CD4-positive, alpha-beta memory T cell (primary cell): ENCODE data around the gene TMEM191C. TPM values are rescaled to one million over a fixed set of nuclear protein-coding genes. Genes with fewer than 3 reads are reported as not detected.
A peak's percentile ranks its signal among the peaks of the same experiment; 100 is the strongest.
"Not testable (repeated sequence)": the region's sequence is repeated elsewhere in the genome, so short reads cannot be mapped to it uniquely, and the experiment has no call there.

Source experiments
- CTCF ChIA-PET: fragments of 350-600 bp; sonication (Branson Sonifier 250); formaldehyde crosslinking; loops from one replicate; lab custom pipeline; 2021; ENCODE audit warnings: inconsistent platforms; ENCODE audit not compliant: partially characterized antibody; lab: Charles Lee
- POLR2A ChIA-PET: fragments of 350-600 bp; sonication (Branson Sonifier 250); formaldehyde crosslinking; loops from one replicate; lab custom pipeline; 2021; ENCODE audit not compliant: partially characterized antibody; lab: Charles Lee
- DNase-seq, 5 donors: peaks; one replicate each; pipeline versions ENCODE4 v3.0.0 to v3.0.0-alpha.2; 2020 to 2022; ENCODE audit warnings: mixed read lengths in 1 of 5
- H3K27ac ChIP-seq: one replicate; pipeline ENCODE4 v1.7.0; 2013; ENCODE audit warnings: low read depth, low read length
- H3K27me3 ChIP-seq: 2 replicates; pipeline ENCODE4 v1.7.0; 2013; ENCODE audit warnings: mild to moderate bottlenecking, low read length, moderate library complexity; ENCODE audit not compliant: insufficient read depth
- H3K36me3 ChIP-seq: 2 replicates; pipeline ENCODE4 v1.7.0; 2013; ENCODE audit warnings: mild to moderate bottlenecking, low read length, moderate library complexity; ENCODE audit not compliant: insufficient read depth
- H3K4me1 ChIP-seq: 2 replicates; pipeline ENCODE4 v1.7.0; 2013; ENCODE audit warnings: mild to moderate bottlenecking, low read length, moderate library complexity; ENCODE audit not compliant: insufficient read depth
- H3K4me3 ChIP-seq, 2 donors: one replicate each; pipeline ENCODE4 v1.7.0; 2013; ENCODE audit warnings: low read length in 2 of 2, mild to moderate bottlenecking in 1 of 2
- H3K9me3 ChIP-seq, 2 donors: one replicate each; pipeline ENCODE4 v1.7.0; 2013; ENCODE audit warnings: low read length in 2 of 2, control low read depth in 1 of 2; ENCODE audit not compliant: control insufficient read depth in 1 of 2
- H3K27ac Mint-ChIP-seq, 7 donors: one replicate each; pipeline ENCODE4 v1.8.0; 2020 to 2021; ENCODE audit warnings: mixed read lengths in 7 of 7, mild to moderate bottlenecking in 6 of 7, inconsistent platforms in 3 of 7, moderate library complexity in 3 of 7
- H3K27me3 Mint-ChIP-seq, 2 donors: one replicate each; pipeline ENCODE4 v1.8.0; 2020 to 2021; ENCODE audit warnings: mixed read lengths in 2 of 2
- H3K36me3 Mint-ChIP-seq, 2 donors: one replicate each; pipeline ENCODE4 v1.8.0; 2020 to 2021; ENCODE audit warnings: mixed read lengths in 2 of 2, inconsistent platforms in 1 of 2, mild to moderate bottlenecking in 1 of 2
- H3K4me1 Mint-ChIP-seq, 4 donors: one replicate each; pipeline ENCODE4 v1.8.0; 2020 to 2021; ENCODE audit warnings: mixed read lengths in 4 of 4, mild to moderate bottlenecking in 1 of 4
- H3K4me3 Mint-ChIP-seq, 8 donors: one replicate each; pipeline ENCODE4 v1.8.0; 2020 to 2021; ENCODE audit warnings: mixed read lengths in 8 of 8, mild to moderate bottlenecking in 7 of 8, moderate library complexity in 6 of 8, inconsistent platforms in 3 of 8
- H3K9me3 Mint-ChIP-seq, 8 donors: one replicate each; pipeline ENCODE4 v1.8.0; 2020 to 2021; ENCODE audit warnings: mixed read lengths in 8 of 8, mild to moderate bottlenecking in 5 of 8, inconsistent platforms in 3 of 8, moderate library complexity in 1 of 8
- intact Hi-C: fragments of 100-400 bp; cut with micrococcal nuclease; formaldehyde crosslinking; loops from one replicate; pipeline ENCODE4 v1.15.1; 2023
- polyA plus RNA-seq, 2 donors: library from polyadenylated mRNA; unstranded; fragments of 300-500 nt; fragmentation: Illumina TruSeq; gene quantifications; one replicate each; pipeline ENCODE4 v1.2.3, GENCODE V29; 2021
- total RNA-seq, 2 experiments: library from RNA; stranded (reverse); gene quantifications; one replicate each; pipeline ENCODE4 v1.2.3, GENCODE V29; 2021

TMEM191C gene
- total and polyA plus RNA-seq, 4 experiments from 2014 or later = 3.1 to 4.8 (median 3.6) TPM

DNA sequence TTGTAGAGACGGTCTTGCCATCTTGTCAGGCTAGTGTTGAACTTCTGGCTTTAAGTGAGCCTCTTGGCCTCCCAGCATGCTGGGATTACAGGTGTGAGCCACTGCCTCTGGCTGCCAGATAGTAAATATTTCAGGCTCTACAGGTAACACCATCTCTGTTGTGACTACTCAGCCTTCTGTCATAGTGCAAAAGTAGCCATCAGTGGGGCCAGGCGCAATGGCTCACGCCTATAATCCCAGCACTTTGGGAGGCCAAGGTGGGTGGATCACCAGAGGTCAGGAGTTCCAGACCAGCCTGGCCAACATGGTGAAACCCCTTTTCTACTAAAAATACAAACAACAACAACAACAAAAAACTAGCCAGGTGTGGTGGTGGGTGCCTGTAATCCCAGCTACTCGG is 14.5 kb upstream of the TMEM191C start:
- DNase-seq, CTCF ChIA-PET: not testable (repeated sequence)

GRCh38 chr22:21454998-21455333 is 12.2 kb upstream of the TMEM191C start:
- H3K27ac Mint-ChIP-seq, H3K27ac ChIP-seq, intact Hi-C loops: not testable (repeated sequence)

More for the DNA sequence above, 14.5 kb upstream of the TMEM191C start:
- H3K36me3 ChIP-seq, H3K4me1 Mint-ChIP-seq, H3K27ac ChIP-seq, POLR2A ChIA-PET, H3K4me3 Mint-ChIP-seq, H3K4me1 ChIP-seq, intact Hi-C loops, H3K36me3 Mint-ChIP-seq, H3K9me3 Mint-ChIP-seq, H3K9me3 ChIP-seq, H3K27ac Mint-ChIP-seq, H3K27me3 ChIP-seq, H3K27me3 Mint-ChIP-seq, H3K4me3 ChIP-seq: not testable (repeated sequence)

GRCh38 chr22:21455334-21456089 is 11.7 kb upstream of the TMEM191C start:
- DNase-seq = no peak

More at GRCh38 chr22:21454998-21455333, 12.2 kb upstream of the TMEM191C start:
- H3K9me3 Mint-ChIP-seq, CTCF ChIA-PET, DNase-seq, H3K27me3 Mint-ChIP-seq, POLR2A ChIA-PET, H3K9me3 ChIP-seq, H3K4me1 Mint-ChIP-seq, H3K27me3 ChIP-seq, H3K4me1 ChIP-seq, H3K4me3 Mint-ChIP-seq, H3K36me3 ChIP-seq, H3K4me3 ChIP-seq, H3K36me3 Mint-ChIP-seq: not testable (repeated sequence)

DNA sequence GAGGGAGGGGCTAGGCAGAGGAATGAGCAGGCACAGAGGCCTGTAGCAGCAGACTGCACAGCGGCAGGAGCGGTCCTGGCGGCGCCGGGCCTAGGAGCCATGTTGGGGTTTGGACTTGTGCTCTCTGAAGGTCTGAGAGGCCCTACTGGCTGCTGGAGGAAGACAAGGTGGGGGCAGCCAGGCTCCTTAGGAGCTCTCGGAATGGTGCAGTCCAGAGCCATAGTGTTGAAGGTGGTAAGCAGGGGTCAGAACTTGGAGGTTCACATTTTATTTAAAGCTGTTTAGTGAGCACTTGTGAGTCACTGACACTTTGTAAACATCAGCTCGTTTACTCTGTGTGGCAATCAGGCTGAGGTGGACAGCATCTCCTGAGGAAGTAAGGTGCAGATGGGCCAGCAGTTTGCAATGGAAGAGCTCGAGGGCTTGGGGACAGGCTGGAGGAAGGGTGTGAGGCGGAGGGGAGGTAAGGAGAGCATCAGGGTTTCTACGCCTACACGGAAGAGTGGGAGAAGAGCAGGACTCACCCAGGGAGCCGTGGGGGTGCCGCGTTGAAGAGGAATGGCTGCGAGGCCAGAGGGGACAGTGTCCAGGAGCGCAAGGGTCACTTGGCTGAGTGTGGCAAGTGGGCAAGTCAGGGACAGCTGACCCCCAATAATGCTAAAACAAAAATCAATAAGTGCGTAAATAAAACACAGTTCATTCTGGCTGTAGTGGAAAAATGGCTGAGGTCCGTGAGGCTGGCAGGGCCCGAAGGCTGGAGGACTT is 10.0 kb upstream of the TMEM191C start:
- DNase-seq = no peak
- no peaks in the 10 kb centered on the region for H3K27me3 ChIP-seq
- H3K4me3 ChIP-seq = no peak overlapping the region
- Mint-ChIP-seq H3K4me3 (no peak overlapping the region), H3K27ac (peak overlapping the region in 2 of 7 donors; percentile 13 to 71), H3K27me3 (no peaks in the 10 kb centered on the region), H3K4me1 (no peaks in the 10 kb centered on the region), H3K36me3 (no peaks in the 10 kb centered on the region), H3K9me3 (no peaks in the 10 kb centered on the region)
- no peaks in the 10 kb centered on the region for H3K9me3 ChIP-seq
- no peaks in the 10 kb centered on the region for H3K36me3 ChIP-seq
- intact Hi-C loops = no loop called here
- CTCF ChIA-PET = no interaction called here
- no peak overlapping the region for H3K27ac ChIP-seq
- H3K4me1 ChIP-seq = no peaks in the 10 kb centered on the region
- POLR2A ChIA-PET = no interaction called here

More at GRCh38 chr22:21455334-21456089, 11.7 kb upstream of the TMEM191C start:
- H3K9me3 Mint-ChIP-seq = no peaks in the 10 kb centered on the region
- CTCF ChIA-PET = no interaction called here
- H3K36me3 Mint-ChIP-seq = no peaks in the 10 kb centered on the region
- H3K27ac ChIP-seq = no peak overlapping the region
- no peaks in the 10 kb centered on the region for H3K27me3 ChIP-seq
- H3K9me3 ChIP-seq = no peaks in the 10 kb centered on the region
- H3K4me3 Mint-ChIP-seq = no peak overlapping the region
- H3K36me3 ChIP-seq = no peaks in the 10 kb centered on the region
- no peak overlapping the region for H3K4me3 ChIP-seq
- H3K4me1 ChIP-seq = no peaks in the 10 kb centered on the region
- no peak overlapping the region for H3K27ac Mint-ChIP-seq
- POLR2A ChIA-PET = no interaction called here
- no peaks in the 10 kb centered on the region for H3K27me3 Mint-ChIP-seq
- intact Hi-C loops = no loop called here
- H3K4me1 Mint-ChIP-seq = no peaks in the 10 kb centered on the region

DNA sequence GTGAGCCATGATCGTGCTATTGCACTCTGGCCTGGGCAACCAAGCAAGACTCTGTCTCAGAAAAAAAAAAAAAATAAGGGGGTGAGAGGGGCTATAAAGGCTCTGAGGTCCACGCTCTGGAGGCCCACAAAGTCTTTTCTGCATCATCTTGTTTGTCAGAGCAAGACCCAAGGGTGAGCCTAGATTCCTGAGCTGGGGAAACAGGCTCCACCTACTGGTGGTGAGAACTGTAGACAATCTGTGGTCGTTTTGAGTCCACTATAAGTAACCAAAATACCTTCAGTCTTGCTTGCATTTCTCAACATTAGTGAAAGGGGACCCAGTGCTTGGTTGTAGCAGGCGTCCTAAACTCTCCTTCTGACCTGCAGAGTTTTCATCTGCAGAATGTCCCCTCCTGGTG is 4.5 kb upstream of the TMEM191C start:
- H3K36me3 Mint-ChIP-seq, H3K4me3 Mint-ChIP-seq, H3K4me1 ChIP-seq, POLR2A ChIA-PET, H3K4me3 ChIP-seq, H3K27me3 ChIP-seq, H3K27me3 Mint-ChIP-seq, H3K9me3 ChIP-seq, DNase-seq, H3K36me3 ChIP-seq, CTCF ChIA-PET, H3K27ac Mint-ChIP-seq, H3K9me3 Mint-ChIP-seq, H3K4me1 Mint-ChIP-seq, H3K27ac ChIP-seq, intact Hi-C loops: not testable (repeated sequence)

GRCh38 chr22:21468194-21469096 is 1.3 kb downstream of the TMEM191C start:
- intact Hi-C loops, H3K4me1 Mint-ChIP-seq, H3K36me3 ChIP-seq, H3K9me3 Mint-ChIP-seq, H3K9me3 ChIP-seq, H3K36me3 Mint-ChIP-seq, CTCF ChIA-PET, H3K27me3 ChIP-seq, H3K4me3 ChIP-seq, POLR2A ChIA-PET, H3K27me3 Mint-ChIP-seq, H3K4me1 ChIP-seq: not testable (repeated sequence)
- DNase-seq = peak; percentile 93 to 98 (median 93)
- H3K4me3 Mint-ChIP-seq = peak overlapping the region; percentile 89 to 95 (median 92)
- H3K27ac ChIP-seq = peak overlapping the region; percentile 35
- peak overlapping the region; percentile 94 to 99 (median 98) for H3K27ac Mint-ChIP-seq
